Caco-2 (cell line): ENCODE measurements around the gene ESRRG. TPM values are rescaled to one million over a fixed set of nuclear protein-coding genes. Genes with fewer than 3 reads are reported as not detected.

Experiments used
- BruUV-seq: library from RNA; stranded (reverse); fragments of 400-500 nt; replicated peaks from 2 replicates; lab custom pipeline; 2021; lab: Mats Ljungman, UMichigan
- CTCF ChIA-PET: fragments of 300-600 bp; sonication (Branson Sonifier 250); formaldehyde crosslinking; loops from one replicate; lab custom pipeline; 2022; ENCODE audit warnings: antibody characterized with exemption; lab: Charles Lee
- POLR2A ChIA-PET: fragments of 300-600 bp; sonication (Branson Sonifier 250); formaldehyde crosslinking; loops from one replicate; lab custom pipeline; 2022; ENCODE audit warnings: antibody characterized with exemption; lab: Charles Lee
- DNase-seq, 2 experiments: peaks; one replicate each; pipeline versions ENCODE4 v3.0.0 to v3.0.0-alpha.2; 2020 to 2022
- H3K27me3 ChIP-seq: replicated peaks from 2 replicates; pipeline ENCODE4 v1.6.0; 2011; ENCODE audit warnings: low read length; ENCODE audit not compliant: control insufficient read depth, insufficient read depth
- H3K36me3 ChIP-seq: 2 replicates; pipeline ENCODE4 v1.5.1; 2011; ENCODE audit warnings: low read length; ENCODE audit not compliant: control insufficient read depth, insufficient read depth
- H3K4me1 ChIP-seq: fragments of 250-450 bp; sonication (Bioruptor Pico); 2 replicates; pipeline ENCODE4 v1.5.1; 2020; ENCODE audit warnings: mild to moderate bottlenecking
- H3K4me3 ChIP-seq: 2 replicates; pipeline ENCODE4 v1.5.1; 2011; ENCODE audit warnings: low read depth, mild to moderate bottlenecking, control low read depth, low read length
- H3K9me3 ChIP-seq: fragments of 250-450 bp; sonication (Bioruptor Pico); 2 replicates; pipeline ENCODE4 v1.5.1; 2020; ENCODE audit warnings: mild to moderate bottlenecking, moderate library complexity
- H3K27ac Mint-ChIP-seq: one replicate; pipeline ENCODE4 v1.8.0; 2022; ENCODE audit warnings: mixed read lengths; ENCODE audit not compliant: unreplicated experiment
- H3K27me3 Mint-ChIP-seq: one replicate; pipeline ENCODE4 v1.8.0; 2022; ENCODE audit warnings: mixed read lengths; ENCODE audit not compliant: insufficient read depth, unreplicated experiment
- H3K36me3 Mint-ChIP-seq: one replicate; pipeline ENCODE4 v1.8.0; 2022; ENCODE audit warnings: mild to moderate bottlenecking, mixed read lengths; ENCODE audit not compliant: insufficient read depth, unreplicated experiment
- H3K4me1 Mint-ChIP-seq: one replicate; pipeline ENCODE4 v1.8.0; 2022; ENCODE audit warnings: low read depth, mixed read lengths; ENCODE audit not compliant: unreplicated experiment
- H3K4me3 Mint-ChIP-seq: one replicate; pipeline ENCODE4 v1.8.0; 2022; ENCODE audit warnings: mild to moderate bottlenecking, moderate library complexity, mixed read lengths; ENCODE audit not compliant: unreplicated experiment
- H3K9me3 Mint-ChIP-seq: one replicate; pipeline ENCODE4 v1.8.0; 2022; ENCODE audit warnings: mixed read lengths; ENCODE audit not compliant: unreplicated experiment
- intact Hi-C: fragments of 100-400 bp; cut with micrococcal nuclease; formaldehyde crosslinking; loops from one replicate; pipeline ENCODE4 v1.10.0; 2022; ENCODE audit not compliant: unreplicated experiment
- total RNA-seq: library from RNA; stranded (reverse); gene quantifications from 2 replicates; pipeline ENCODE4 v1.2.3, GENCODE V29; 2022
- TF ChIP-seq, protein P1 (sequence below), 2 experiments: fragments of 200-600 bp in 1 of 2; IDR thresholded peaks; 1 replicate in 1 of 2; 2 replicates in 1 of 2; pipeline versions ENCODE4 v1.5.1 to v1.8.0; 2011 to 2022; ENCODE audit warnings: antibody characterized with exemption in 1 of 2, control low read depth in 1 of 2, inconsistent platforms in 1 of 2, low read depth in 1 of 2, low read length in 1 of 2, mild to moderate bottlenecking in 1 of 2, moderate library complexity in 1 of 2; ENCODE audit not compliant: insufficient read depth in 1 of 2, severe bottlenecking in 1 of 2, unreplicated experiment in 1 of 2

Gene ESRRG
- total RNA-seq, 1 experiment from 2014 or later, result 6.6 TPM

DNA sequence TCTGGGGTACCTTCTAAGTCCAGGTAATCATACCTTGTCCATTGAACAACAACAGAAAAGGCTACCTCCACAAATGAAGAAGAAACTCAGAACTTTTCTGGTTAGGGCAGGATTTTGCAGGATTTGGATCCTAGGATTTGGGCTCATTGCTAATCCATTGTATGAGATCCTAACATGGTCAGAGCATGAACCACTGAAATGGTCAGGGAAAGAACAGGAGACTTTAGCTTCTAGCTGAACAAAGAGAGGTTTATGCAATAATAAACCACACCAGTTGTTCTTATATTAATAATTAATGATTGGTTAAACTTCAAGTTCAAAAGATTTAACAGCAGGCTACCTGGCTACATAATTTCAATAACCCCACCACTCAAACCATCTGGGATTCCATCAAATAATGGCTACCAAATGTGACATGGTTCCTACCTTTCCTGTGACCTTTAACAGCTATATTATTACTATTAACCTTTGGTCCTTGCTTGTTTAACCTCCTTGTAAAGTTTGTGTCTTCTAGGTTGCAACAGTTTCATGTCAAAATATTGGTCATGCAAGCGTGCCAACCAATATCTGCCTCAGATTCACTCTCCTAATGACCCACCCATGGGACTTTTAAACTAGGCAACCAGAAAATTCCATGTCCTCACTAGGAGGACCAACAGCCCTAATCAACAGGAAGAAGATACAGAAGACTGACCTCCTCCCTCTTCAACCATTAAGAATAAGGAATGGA, 239.4 kb downstream of the ESRRG start:
- Histone ChIP-seq H3K4me1 (no peaks in the 10 kb centered on the region), H3K9me3 (no peaks in the 10 kb centered on the region), H3K27me3 (no peaks in the 10 kb centered on the region), H3K4me3 (no peak overlapping the region), H3K36me3 (no peaks in the 10 kb centered on the region)
- Mint-ChIP-seq H3K4me1 (no peaks in the 10 kb centered on the region), H3K36me3 (no peaks in the 10 kb centered on the region), H3K4me3 (no peak overlapping the region), H3K27ac (no peak overlapping the region), H3K27me3 (no peaks in the 10 kb centered on the region), H3K9me3 (peaks cover 7% of the 10 kb centered on the region)
- CTCF ChIA-PET, result no interaction called here
- POLR2A ChIA-PET, result no interaction called here
- no TSS peak for BruUV-seq
- no peak for DNase-seq
- TF ChIP-seq, protein P1, sequence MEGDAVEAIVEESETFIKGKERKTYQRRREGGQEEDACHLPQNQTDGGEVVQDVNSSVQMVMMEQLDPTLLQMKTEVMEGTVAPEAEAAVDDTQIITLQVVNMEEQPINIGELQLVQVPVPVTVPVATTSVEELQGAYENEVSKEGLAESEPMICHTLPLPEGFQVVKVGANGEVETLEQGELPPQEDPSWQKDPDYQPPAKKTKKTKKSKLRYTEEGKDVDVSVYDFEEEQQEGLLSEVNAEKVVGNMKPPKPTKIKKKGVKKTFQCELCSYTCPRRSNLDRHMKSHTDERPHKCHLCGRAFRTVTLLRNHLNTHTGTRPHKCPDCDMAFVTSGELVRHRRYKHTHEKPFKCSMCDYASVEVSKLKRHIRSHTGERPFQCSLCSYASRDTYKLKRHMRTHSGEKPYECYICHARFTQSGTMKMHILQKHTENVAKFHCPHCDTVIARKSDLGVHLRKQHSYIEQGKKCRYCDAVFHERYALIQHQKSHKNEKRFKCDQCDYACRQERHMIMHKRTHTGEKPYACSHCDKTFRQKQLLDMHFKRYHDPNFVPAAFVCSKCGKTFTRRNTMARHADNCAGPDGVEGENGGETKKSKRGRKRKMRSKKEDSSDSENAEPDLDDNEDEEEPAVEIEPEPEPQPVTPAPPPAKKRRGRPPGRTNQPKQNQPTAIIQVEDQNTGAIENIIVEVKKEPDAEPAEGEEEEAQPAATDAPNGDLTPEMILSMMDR (IDR thresholded peaks at IDR 0.05; ENCODE audit: insufficient read depth in 1 of 2, low read depth in 1 of 2, low read length in 1 of 2, severe bottlenecking in 1 of 2, unreplicated experiment in 1 of 2), result no peak
- intact Hi-C loops, result no loop called here

DNA sequence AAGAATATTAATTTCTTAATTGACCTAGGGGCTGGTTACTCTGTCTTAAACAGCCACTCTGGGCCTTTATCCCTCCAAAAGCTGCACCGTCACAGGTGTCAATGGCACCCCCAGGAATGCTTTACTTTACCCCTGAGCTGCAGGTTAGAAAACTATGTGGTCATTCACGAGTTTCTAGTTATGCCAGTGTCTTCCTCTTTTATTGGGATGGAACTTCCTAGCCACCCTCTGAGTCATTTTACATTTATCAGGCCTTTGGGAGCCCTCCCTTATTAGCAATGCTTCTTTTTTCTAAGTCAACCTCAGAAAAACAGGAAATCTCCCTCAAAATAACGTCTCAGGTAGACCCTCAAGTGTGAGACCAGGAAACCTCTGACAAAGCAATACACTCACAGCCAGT, 240.6 kb downstream of the ESRRG start:
- Histone ChIP-seq H3K36me3 (no peaks in the 10 kb centered on the region), H3K4me1 (no peaks in the 10 kb centered on the region), H3K9me3 (no peaks in the 10 kb centered on the region), H3K4me3 (no peak overlapping the region), H3K27me3 (no peaks in the 10 kb centered on the region)
- Mint-ChIP-seq H3K27ac (no peak overlapping the region), H3K27me3 (no peaks in the 10 kb centered on the region), H3K9me3 (peaks cover 7% of the 10 kb centered on the region), H3K4me3 (no peak overlapping the region), H3K4me1 (no peaks in the 10 kb centered on the region), H3K36me3 (no peaks in the 10 kb centered on the region)
- TF ChIP-seq, protein P1 (IDR thresholded peaks at IDR 0.05; ENCODE audit: insufficient read depth in 1 of 2, low read depth in 1 of 2, low read length in 1 of 2, severe bottlenecking in 1 of 2, unreplicated experiment in 1 of 2), result no peak
- no TSS peak for BruUV-seq
- ChIA-PET POLR2A (no interaction called here), CTCF (no interaction called here)
- no peak for DNase-seq
- intact Hi-C loops, result no loop called here

DNA sequence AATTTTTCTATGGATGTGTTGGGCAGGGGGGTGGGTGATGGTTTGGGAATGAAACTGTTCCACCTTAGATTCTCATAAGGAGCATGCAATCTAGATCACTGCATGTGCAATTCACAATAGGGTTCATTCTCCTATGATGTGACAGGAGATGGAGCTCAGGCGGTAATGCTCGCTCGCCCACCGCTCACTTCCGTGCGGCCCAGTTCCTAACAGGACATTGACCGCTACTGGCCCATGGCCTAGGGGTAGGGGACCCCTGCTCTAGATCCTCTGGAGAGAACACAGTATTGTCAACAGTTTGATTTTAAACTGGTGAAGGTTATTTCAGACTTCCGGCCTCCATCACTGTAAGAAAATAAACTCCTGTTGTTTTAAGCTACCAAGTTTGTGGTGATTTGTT, 245.0 kb downstream of the ESRRG start:
- Mint-ChIP-seq H3K27ac (no peak overlapping the region), H3K4me1 (no peaks in the 10 kb centered on the region), H3K4me3 (no peak overlapping the region), H3K36me3 (no peaks in the 10 kb centered on the region), H3K27me3 (no peaks in the 10 kb centered on the region), H3K9me3 (no peaks in the 10 kb centered on the region)
- no peaks in the 10 kb centered on the region for H3K4me1 ChIP-seq
- intact Hi-C loops, result no loop called here
- no peak for DNase-seq
- H3K27me3 ChIP-seq, result no peaks in the 10 kb centered on the region
- ChIA-PET POLR2A (no interaction called here), CTCF (no interaction called here)
- H3K4me3 ChIP-seq, result no peak overlapping the region
- no peaks in the 10 kb centered on the region for H3K9me3 ChIP-seq
- TF ChIP-seq, protein P1 (IDR thresholded peaks at IDR 0.05; ENCODE audit: insufficient read depth in 1 of 2, low read depth in 1 of 2, low read length in 1 of 2, severe bottlenecking in 1 of 2, unreplicated experiment in 1 of 2), result no peak
- no TSS peak for BruUV-seq
- no peaks in the 10 kb centered on the region for H3K36me3 ChIP-seq
